Stimulated activated naive CD4-positive, alpha-beta T cell treated with Interleukin-2 at 50 U/mL for 16 hours (primary cell): Measurements from ENCODE around the gene SPSB3.
"Not testable (repeated sequence)": the region's sequence is repeated elsewhere in the genome, so short reads cannot be mapped to it uniquely, and the experiment has no call there.

Experiments used
- DNase-seq: peaks from one replicate; lab custom pipeline; 2025; lab: John Stamatoyannopoulos, UW

Gene SPSB3

DNA sequence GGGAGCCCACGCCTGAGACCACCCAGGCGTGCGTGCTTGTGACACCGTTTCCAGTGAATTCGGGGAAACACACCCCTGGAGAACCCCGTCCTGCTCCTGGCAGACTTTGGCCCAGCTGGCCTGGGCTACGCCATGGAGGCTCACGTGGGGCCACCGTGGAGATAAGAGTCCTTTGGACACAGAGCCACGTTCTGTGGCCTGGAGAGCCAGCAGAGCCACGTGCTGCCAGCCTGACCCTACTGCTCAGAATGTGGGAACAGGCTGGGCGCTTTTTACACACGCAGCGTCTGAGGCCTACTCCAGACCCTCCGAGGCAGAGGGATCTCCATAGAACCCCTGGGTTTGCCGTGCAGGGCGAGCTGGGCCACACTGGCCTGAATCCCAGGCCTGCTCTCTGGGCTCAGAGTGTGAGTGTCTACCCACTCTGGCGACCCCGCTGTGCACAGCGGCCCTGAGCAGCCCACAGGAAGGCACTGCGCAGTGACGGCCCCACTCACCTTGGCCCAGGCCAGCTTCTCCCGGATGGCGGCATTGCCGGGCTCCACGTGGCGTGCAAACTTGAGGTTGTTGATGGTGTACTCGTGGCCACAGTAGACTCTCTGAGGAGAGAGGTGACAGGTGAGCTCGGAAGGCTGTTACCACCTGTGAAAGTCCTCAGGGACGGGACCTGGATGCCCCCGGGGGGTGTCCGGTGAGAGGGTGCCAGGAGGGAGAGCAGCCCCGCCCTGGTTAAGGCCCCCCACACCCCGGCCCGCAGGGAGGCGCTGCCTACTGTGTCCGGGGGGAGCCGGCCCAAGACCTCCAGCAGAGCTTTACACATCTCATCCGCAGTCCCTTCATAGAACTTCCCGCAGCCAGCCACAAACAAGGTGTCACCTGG lies 34.3 kb upstream of the SPSB3 start:
- no peak for DNase-seq

GRCh38 chr16:1815461-1815860 lies 33.1 kb upstream of the SPSB3 start:
- no peak for DNase-seq

DNA sequence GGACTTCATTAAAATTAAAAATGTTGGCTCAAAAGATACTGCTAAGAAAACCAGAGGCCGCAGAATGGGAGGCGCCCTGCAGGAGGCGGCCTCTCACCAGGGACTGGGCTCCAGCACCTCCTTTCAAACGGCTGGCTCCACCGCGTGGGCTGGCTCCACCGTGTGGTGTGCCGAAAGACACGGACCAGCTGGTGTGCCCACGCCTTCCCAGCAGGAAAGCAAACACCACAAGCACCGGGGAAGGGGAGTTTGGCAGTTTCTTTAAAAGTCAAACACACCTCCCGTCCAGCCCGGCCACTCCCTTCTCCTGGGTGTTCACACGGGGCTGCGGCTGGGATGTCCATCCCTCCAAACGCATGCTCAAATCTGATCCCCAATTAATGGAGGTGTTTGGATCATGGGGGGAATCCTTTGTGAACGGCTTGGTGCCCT lies 30.4 kb upstream of the SPSB3 start:
- peak; percentile 11 for DNase-seq

DNA sequence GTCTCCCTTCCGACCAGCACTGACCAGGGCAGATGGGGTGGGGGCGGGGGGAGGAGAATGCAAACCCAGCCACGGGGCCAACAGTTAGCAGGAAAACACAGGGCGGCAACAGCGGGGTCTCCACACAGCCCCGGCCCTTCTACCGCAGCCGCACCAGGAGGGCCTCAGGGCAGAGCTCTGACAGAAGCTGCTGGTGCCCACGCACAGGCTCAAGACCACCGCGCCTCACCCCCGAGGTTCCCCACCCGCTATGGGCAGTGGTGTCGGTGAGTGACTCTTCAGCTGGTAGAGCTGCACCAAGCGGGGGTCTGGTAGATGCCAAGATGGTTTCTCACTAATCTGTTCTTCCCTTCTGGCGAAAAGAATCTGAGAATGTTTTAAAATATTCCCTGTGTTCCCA lies 28.2 kb upstream of the SPSB3 start:
- no peak for DNase-seq

GRCh38 chr16:1810106-1810505 lies 27.7 kb upstream of the SPSB3 start:
- DNase-seq, result no peak

GRCh38 chr16:1809281-1809801 lies 27.0 kb upstream of the SPSB3 start:
- no peak for DNase-seq

- no peak for DNase-seq
Observed at GRCh38 chr16:1808691-1809090, 26.3 kb upstream of the SPSB3 start.

DNA sequence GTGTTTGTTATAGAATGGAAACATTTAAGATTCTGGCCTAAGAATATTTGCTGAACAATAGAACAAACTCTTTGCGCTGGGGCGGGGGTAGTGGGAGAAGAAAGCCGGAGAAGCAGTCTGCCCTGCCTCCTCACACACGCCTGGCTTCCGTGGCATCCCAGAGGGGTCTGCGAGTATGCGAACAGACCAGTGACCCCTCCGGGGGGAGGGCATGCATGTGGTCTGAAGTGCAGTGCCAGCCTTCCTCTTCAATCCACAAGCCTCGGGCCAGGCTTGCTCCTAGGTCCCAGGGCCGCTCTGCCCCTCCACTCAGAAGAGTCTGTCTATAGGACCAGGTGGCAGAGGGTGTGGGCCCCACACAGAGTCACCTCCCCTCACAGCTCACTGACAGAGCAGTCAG lies 25.3 kb upstream of the SPSB3 start:
- DNase-seq, result no peak

GRCh38 chr16:1800701-1801100 lies 18.3 kb upstream of the SPSB3 start:
- no peak for DNase-seq

DNA sequence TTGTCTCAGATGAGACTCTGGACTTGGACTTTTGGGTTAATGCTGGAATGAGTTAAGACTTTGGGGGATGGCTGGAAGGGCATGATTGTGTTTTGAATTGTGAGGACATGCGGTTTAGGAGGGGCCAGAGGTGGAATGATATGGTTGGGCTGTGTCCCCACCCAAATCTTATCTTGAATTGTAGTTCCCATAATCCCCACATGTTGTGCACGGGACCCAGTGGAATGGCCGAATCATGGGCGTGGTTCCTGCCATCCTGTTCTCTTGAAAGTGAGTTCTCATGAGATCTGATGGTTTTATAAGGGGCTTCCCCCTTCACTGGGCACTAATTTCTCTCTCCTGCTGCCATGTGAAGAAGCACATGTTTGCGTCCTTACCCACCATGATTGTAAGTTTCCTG lies 16.9 kb upstream of the SPSB3 start:
- DNase-seq, result not testable (repeated sequence)

GRCh38 chr16:1794908-1795666 lies 12.7 kb upstream of the SPSB3 start:
- no peak for DNase-seq

- no peak for DNase-seq
Observed at GRCh38 chr16:1794221-1794871, 12.0 kb upstream of the SPSB3 start.

DNA sequence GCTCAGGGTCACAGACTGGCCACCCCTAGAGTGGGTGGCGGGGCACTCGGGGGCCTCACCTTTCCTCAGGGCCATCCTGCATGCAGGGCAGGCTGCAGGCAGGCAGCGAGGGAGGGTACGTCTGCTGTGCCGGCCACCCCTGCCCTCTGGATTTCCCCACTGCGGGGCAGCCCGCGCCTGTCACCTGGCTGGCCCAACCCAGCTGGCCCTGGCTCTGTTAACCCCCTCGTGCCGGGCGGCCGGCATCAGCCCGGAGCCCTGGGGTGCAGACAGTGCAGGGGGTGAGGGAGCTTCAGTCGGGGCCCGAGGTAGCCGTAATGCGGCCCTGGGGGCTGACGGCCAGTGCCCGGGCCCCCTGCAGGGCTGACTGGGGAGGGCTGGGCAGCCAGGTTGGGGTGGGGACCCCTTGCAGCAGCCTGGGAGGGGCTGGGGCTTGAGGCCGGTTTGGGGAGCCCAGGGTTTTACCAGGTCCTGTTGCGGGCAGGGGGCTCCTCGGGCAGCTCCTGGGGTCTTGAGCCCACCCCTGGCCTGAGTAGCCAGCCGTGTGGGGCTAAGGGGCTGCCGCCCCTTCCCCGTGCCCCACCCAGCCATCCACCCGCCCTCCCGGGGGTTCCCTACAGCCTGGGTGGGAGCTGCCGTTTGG lies 11.3 kb upstream of the SPSB3 start, which contains the start of gene IGFALS:
TSS of gene IGFALS (minus strand) at position 128 of the 643 bp plus-strand sequence. CDS start at position 75, 53 bp downstream.
- DNase-seq, result no peak

DNA sequence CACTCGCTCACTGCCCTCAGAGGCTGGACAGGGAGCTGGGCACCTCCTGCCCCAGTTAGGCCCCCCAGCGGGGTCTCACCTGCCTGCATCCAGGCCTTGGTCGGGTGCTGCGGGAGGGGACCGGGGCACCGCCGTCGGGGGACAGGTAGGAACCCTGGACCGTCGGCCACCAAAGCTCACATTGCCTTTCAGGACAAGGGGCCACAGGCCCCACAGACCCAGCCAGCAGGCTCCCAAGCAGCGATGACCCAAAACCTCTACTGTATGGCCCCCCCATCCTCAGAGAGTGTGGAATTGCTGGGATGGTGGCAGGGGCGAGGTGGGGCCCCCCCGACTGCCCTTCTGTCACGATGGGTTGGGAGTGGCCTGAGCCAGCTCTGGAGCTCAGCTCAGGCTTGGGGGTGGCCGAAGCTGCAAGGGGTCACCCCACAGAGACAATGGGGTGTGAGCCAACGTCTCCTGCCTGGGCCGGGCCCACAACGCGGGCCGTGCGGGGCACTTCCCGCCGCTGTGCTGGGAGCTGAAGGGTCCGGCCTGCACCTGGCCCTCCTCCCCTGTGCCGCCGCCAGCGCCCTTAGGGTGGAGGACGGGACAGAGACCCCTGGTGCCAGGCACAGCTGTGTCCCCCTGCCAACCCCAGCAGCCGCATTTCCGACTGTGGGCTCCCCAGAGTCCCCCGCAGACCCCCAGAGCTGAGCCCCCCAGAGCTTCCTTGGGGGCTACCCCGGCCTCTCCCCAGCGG lies 10.6 kb upstream of the SPSB3 start:
- no peak for DNase-seq

GRCh38 chr16:1791943-1792812 lies 9.8 kb upstream of the SPSB3 start:
- no peak for DNase-seq

DNA sequence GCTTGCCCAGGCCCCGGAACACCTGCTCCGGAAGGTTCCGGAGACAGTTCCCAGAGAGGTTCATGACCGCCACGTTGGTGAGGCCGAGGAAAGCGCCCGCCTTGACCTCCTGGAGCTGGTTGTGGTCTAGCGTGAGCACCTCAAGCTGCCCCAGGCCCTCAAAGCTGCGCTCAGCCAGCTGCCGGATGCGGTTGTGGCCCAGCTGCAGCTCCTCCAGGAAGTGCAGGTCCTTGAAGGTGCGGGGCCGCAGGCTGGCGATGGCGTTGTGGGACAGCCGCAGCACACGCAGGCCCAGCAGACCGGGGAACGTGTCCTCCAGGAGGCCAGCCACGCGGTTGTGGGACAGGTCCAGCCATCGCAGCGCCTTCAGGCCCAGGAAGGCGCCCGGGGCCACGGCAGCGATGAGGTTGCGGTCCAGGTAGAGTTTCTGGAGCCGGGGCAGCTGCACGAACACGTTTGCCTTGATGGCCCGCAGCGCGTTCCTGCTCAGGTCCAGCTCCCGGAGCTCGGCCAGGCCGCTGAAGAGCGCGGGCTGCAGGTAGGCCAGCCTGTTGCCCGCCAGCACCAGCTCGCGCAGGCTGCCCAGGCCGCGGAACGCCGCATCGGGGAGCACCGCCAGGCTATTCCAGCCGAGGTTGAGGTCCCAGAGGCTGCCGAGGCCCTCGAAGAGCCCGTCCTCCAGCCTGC lies 9.0 kb upstream of the SPSB3 start:
- DNase-seq, result no peak

GRCh38 chr16:1790611-1791255 lies 8.4 kb upstream of the SPSB3 start:
- no peak for DNase-seq

DNA sequence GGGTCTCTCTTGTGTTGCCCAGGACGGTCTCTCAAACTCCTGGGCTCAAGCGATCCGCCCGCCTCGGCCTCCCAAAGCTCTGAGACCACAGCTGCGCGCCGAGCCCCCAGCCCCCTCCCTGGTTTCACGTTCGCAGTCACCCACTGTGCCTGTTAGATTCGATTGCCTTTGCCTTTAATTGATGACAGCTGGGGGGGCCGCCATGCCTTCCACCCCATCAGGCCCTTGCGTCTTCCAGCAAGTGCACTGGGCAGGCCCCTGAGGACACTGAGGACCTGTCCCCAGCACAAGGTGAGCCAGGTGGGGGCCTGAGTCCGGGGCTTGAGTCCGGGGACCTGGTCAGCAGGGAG lies 7.9 kb upstream of the SPSB3 start:
- DNase-seq, result no peak

- no peak for DNase-seq
Observed at GRCh38 chr16:1789643-1790045, 7.3 kb upstream of the SPSB3 start.
